ENCODE data around the gene GLE1.

Gene GLE1

GRCh38 chr9:128552744-128553440 lies 48.4 kb downstream of the GLE1 start:
- H3K27ac ChIP-seq (ENCODE audit: low read depth, low read length): peak overlapping the region; percentile 80
- H3K9ac ChIP-seq (ENCODE audit: low read length): peak overlapping the region; percentile 80
- H3K27me3 ChIP-seq (ENCODE audit: control insufficient read depth, insufficient read depth, low read length): no peaks in the 10 kb centered on the region
- H3K36me3 ChIP-seq (ENCODE audit: control insufficient read depth, insufficient read depth, low read length): no peaks in the 10 kb centered on the region
- peaks cover 53% of the 10 kb centered on the region for H3K4me1 ChIP-seq (ENCODE audit: control insufficient read depth, insufficient read depth, low read length)
- peak overlapping the region; percentile 79 for H3K4me3 ChIP-seq (ENCODE audit: low read depth, low read length)
- H3K9me3 ChIP-seq (ENCODE audit: control insufficient read depth, insufficient read depth, low read depth, low read length): no peaks in the 10 kb centered on the region

DNA sequence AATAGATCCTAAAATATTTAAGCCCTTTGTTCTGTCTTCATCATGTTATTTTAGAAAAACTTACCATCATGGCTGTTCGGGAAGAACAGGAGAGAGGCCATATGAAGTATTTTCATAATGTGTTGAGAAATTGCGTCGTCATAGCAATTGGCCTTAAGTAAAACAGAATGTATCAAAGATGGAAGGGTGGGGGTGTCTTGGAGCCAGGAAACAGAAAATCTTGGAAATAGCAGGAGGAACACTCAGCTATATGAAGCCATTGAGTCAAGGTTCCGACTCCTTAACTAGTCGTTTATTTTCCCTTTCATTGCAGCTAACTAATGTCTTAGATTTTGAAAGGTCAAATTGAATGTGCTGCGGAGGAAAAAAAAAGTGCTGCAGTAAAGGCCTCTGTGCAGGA lies 49.2 kb downstream of the GLE1 start:
- no peaks in the 10 kb centered on the region for H3K27me3 ChIP-seq (ENCODE audit: control insufficient read depth, insufficient read depth, low read length)
- H3K9ac ChIP-seq (ENCODE audit: low read length): peak overlapping the region; percentile 61
- no peaks in the 10 kb centered on the region for H3K36me3 ChIP-seq (ENCODE audit: control insufficient read depth, insufficient read depth, low read length)
- H3K9me3 ChIP-seq (ENCODE audit: control insufficient read depth, insufficient read depth, low read depth, low read length): no peaks in the 10 kb centered on the region
- no peak overlapping the region for H3K27ac ChIP-seq (ENCODE audit: low read depth, low read length)
- H3K4me1 ChIP-seq (ENCODE audit: control insufficient read depth, insufficient read depth, low read length): peaks cover 61% of the 10 kb centered on the region
- H3K4me3 ChIP-seq (ENCODE audit: low read depth, low read length): peak overlapping the region; percentile 79

- H3K27ac ChIP-seq (ENCODE audit: low read depth, low read length): peak overlapping the region; percentile 59; the same call in 1 of the 2 replicates
- peak overlapping the region; percentile 61 for H3K9ac ChIP-seq (ENCODE audit: low read length)
- no peaks in the 10 kb centered on the region for H3K36me3 ChIP-seq (ENCODE audit: control insufficient read depth, insufficient read depth, low read length)
- H3K4me3 ChIP-seq (ENCODE audit: low read depth, low read length): peak overlapping the region; percentile 79
- no peaks in the 10 kb centered on the region for H3K9me3 ChIP-seq (ENCODE audit: control insufficient read depth, insufficient read depth, low read depth, low read length)
- peaks cover 66% of the 10 kb centered on the region for H3K4me1 ChIP-seq (ENCODE audit: control insufficient read depth, insufficient read depth, low read length)
- no peaks in the 10 kb centered on the region for H3K27me3 ChIP-seq (ENCODE audit: control insufficient read depth, insufficient read depth, low read length)
Measured at GRCh38 chr9:128554155-128554862, 49.8 kb downstream of the GLE1 start.

GRCh38 chr9:128555180-128555721 lies 50.7 kb downstream of the GLE1 start:
- Histone ChIP-seq H3K9ac (ENCODE audit: low read length) (peak overlapping the region; percentile 61), H3K9me3 (ENCODE audit: control insufficient read depth, insufficient read depth, low read depth, low read length) (no peaks in the 10 kb centered on the region), H3K36me3 (ENCODE audit: control insufficient read depth, insufficient read depth, low read length) (no peaks in the 10 kb centered on the region), H3K4me3 (ENCODE audit: low read depth, low read length) (peak overlapping the region; percentile 79), H3K27me3 (ENCODE audit: control insufficient read depth, insufficient read depth, low read length) (no peaks in the 10 kb centered on the region), H3K27ac (ENCODE audit: low read depth, low read length) (peak overlapping the region; percentile 59; the same call in 1 of the 2 replicates), H3K4me1 (ENCODE audit: control insufficient read depth, insufficient read depth, low read length) (peaks cover 59% of the 10 kb centered on the region)

DNA sequence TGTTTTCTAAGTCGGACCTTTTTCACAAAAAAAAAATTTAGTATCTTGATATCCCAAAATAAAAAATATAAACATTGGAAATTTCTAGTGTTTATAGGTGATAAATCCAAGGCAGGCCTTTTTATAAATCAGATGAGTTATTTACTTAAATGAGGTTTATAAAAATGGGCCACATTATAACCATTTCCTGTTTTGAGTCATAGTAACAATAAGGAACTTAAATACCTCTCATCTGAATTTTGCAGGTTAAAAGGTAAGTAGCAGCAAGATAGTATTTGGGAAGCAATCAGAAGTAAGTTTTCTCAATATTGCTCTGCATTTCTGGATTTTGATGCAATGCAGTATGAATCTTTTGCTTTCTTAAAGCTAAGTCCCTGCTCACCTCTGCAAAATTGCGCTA lies 51.8 kb downstream of the GLE1 start:
- Histone ChIP-seq H3K9me3 (ENCODE audit: control insufficient read depth, insufficient read depth, low read depth, low read length) (no peaks in the 10 kb centered on the region), H3K27me3 (ENCODE audit: control insufficient read depth, insufficient read depth, low read length) (no peaks in the 10 kb centered on the region), H3K4me3 (ENCODE audit: low read depth, low read length) (no peak overlapping the region), H3K36me3 (ENCODE audit: control insufficient read depth, insufficient read depth, low read length) (no peaks in the 10 kb centered on the region), H3K4me1 (ENCODE audit: control insufficient read depth, insufficient read depth, low read length) (peaks cover 49% of the 10 kb centered on the region), H3K27ac (ENCODE audit: low read depth, low read length) (no peak overlapping the region), H3K9ac (ENCODE audit: low read length) (no peak overlapping the region)

GRCh38 chr9:128556926-128557634 lies 52.6 kb downstream of the GLE1 start:
- Histone ChIP-seq H3K4me1 (ENCODE audit: control insufficient read depth, insufficient read depth, low read length) (peaks cover 45% of the 10 kb centered on the region), H3K36me3 (ENCODE audit: control insufficient read depth, insufficient read depth, low read length) (no peaks in the 10 kb centered on the region), H3K4me3 (ENCODE audit: low read depth, low read length) (no peak overlapping the region), H3K27ac (ENCODE audit: low read depth, low read length) (no peak overlapping the region), H3K9ac (ENCODE audit: low read length) (no peak overlapping the region), H3K9me3 (ENCODE audit: control insufficient read depth, insufficient read depth, low read depth, low read length) (no peaks in the 10 kb centered on the region), H3K27me3 (ENCODE audit: control insufficient read depth, insufficient read depth, low read length) (no peaks in the 10 kb centered on the region)

DNA sequence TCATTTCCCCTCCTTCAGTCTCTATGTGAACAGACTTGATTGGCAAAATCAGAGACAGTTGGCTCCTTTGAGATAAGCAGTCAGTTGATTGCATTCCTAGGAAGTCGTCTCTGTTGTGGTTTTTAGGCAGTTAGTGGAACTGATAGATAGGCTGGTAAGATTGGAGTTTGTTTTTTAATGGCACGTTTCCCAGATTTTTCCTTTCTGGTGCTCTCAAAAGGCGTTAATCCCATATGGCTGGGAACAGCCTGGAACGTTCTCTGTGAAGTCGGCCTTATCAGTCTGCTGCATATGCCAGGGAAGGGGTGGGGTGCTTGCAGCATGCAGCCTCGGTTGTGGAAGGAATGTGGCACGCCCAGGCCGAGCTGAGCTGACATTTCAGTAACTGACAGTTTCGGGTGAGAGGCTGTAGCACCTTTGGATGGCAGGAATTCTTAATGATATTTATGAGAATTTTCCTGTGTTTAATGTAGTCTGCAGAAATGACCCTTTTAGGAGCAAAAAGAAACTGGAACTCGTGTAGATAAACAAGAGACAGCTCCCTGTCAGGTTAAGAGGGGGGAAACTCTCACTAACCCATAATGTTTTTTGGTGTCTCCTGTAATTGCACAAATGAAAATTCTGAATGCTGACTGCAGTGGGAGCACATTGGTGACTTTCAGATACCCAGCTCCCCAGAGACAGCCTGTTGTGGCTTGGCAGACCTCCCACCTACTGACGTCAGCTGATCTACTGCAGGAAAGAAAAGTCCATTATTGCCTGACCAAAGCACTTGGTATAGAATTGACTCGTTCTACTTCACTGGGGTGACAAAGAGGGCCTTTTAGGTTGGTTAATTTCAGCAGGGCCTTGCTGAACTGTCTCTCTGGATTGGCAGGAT lies 54.2 kb downstream of the GLE1 start:
- H3K4me1 ChIP-seq (ENCODE audit: control insufficient read depth, insufficient read depth, low read length): peaks cover 44% of the 10 kb centered on the region
- H3K4me3 ChIP-seq (ENCODE audit: low read depth, low read length): no peak overlapping the region; the same call in 1 of the 2 replicates
- H3K27me3 ChIP-seq (ENCODE audit: control insufficient read depth, insufficient read depth, low read length): no peaks in the 10 kb centered on the region
- H3K27ac ChIP-seq (ENCODE audit: low read depth, low read length): no peak overlapping the region; the same call in 1 of the 2 replicates
- no peaks in the 10 kb centered on the region; the same call in 1 of the 2 replicates for H3K36me3 ChIP-seq (ENCODE audit: control insufficient read depth, insufficient read depth, low read length)
- H3K9me3 ChIP-seq (ENCODE audit: control insufficient read depth, insufficient read depth, low read depth, low read length): no peaks in the 10 kb centered on the region
- peak overlapping the region; percentile 8 for H3K9ac ChIP-seq (ENCODE audit: low read length)

DNA sequence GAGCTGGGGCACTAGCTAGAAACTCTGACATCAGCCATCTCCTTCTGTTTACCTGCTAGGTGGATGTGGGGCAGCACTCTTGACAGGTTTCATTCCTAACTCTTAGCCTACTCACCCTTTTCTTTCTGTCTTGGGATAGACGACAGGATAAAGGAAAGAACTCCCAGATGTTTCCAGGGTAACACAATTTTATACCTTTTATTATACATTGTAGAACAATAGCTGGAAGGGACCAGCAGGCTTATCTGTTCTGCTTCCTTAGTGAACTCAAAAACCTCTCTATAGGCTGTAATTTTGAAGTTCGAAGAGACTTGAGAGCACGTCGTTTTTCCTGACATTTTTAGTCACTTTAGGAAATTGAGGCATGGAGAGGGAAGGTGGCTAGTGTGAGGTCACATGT lies 61.1 kb downstream of the GLE1 start:
- Histone ChIP-seq H3K9ac (ENCODE audit: low read length) (no peak overlapping the region), H3K9me3 (ENCODE audit: control insufficient read depth, insufficient read depth, low read depth, low read length) (no peaks in the 10 kb centered on the region)

GRCh38 chr9:128568470-128569078 lies 64.1 kb downstream of the GLE1 start:
- Histone ChIP-seq H3K9me3 (ENCODE audit: control insufficient read depth, insufficient read depth, low read depth, low read length) (no peaks in the 10 kb centered on the region), H3K27me3 (ENCODE audit: control insufficient read depth, insufficient read depth, low read length) (no peaks in the 10 kb centered on the region), H3K27ac (ENCODE audit: low read depth, low read length) (no peak overlapping the region), H3K4me3 (ENCODE audit: low read depth, low read length) (no peak overlapping the region), H3K36me3 (ENCODE audit: control insufficient read depth, insufficient read depth, low read length) (peaks cover 56% of the 10 kb centered on the region), H3K9ac (ENCODE audit: low read length) (no peak overlapping the region), H3K4me1 (ENCODE audit: control insufficient read depth, insufficient read depth, low read length) (no peaks in the 10 kb centered on the region)

More for the DNA sequence above, 61.1 kb downstream of the GLE1 start:
- Histone ChIP-seq H3K27ac (ENCODE audit: low read depth, low read length) (no peak overlapping the region), H3K4me1 (ENCODE audit: control insufficient read depth, insufficient read depth, low read length) (no peaks in the 10 kb centered on the region), H3K4me3 (ENCODE audit: low read depth, low read length) (no peak overlapping the region), H3K27me3 (ENCODE audit: control insufficient read depth, insufficient read depth, low read length) (no peaks in the 10 kb centered on the region), H3K36me3 (ENCODE audit: control insufficient read depth, insufficient read depth, low read length) (peaks cover 39% of the 10 kb centered on the region)

- Histone ChIP-seq H3K4me1 (ENCODE audit: control insufficient read depth, insufficient read depth, low read length) (no peaks in the 10 kb centered on the region), H3K27ac (ENCODE audit: low read depth, low read length) (no peak overlapping the region), H3K27me3 (ENCODE audit: control insufficient read depth, insufficient read depth, low read length) (no peaks in the 10 kb centered on the region), H3K36me3 (ENCODE audit: control insufficient read depth, insufficient read depth, low read length) (peaks cover 79% of the 10 kb centered on the region), H3K9ac (ENCODE audit: low read length) (no peak overlapping the region), H3K9me3 (ENCODE audit: control insufficient read depth, insufficient read depth, low read depth, low read length) (no peaks in the 10 kb centered on the region), H3K4me3 (ENCODE audit: low read depth, low read length) (no peak overlapping the region)
Measured at GRCh38 chr9:128575469-128575868, 71.0 kb downstream of the GLE1 start.
